ENCODE results near the gene METTL5.
"Not testable (repeated sequence)": the region's sequence is repeated elsewhere in the genome, so short reads cannot be mapped to it uniquely, and the experiment has no call there.

METTL5 gene

GRCh38 chr2:169862816-169863215 is 38.1 kb upstream of the METTL5 start:
- DNase-seq (ENCODE audit: extremely low read depth, low read depth): no peak
- H3K4me3 ChIP-seq (replicated peaks; ENCODE audit: low read depth, low read length): no peak overlapping the region
- TF ChIP-seq CTCF (IDR thresholded peaks at IDR 0.05; ENCODE audit: low read depth, low read length, missing control alignments): no peak

- H3K4me3 ChIP-seq (replicated peaks; ENCODE audit: low read depth, low read length): no peak overlapping the region
- TF ChIP-seq CTCF (IDR thresholded peaks at IDR 0.05; ENCODE audit: low read depth, low read length, missing control alignments): no peak
Observed at GRCh38 chr2:169860149-169860548, 35.4 kb upstream of the METTL5 start.

GRCh38 chr2:169859423-169859822 is 34.7 kb upstream of the METTL5 start:
- TF ChIP-seq CTCF (IDR thresholded peaks at IDR 0.05; ENCODE audit: low read depth, low read length, missing control alignments): no peak
- no peak overlapping the region for H3K4me3 ChIP-seq (replicated peaks; ENCODE audit: low read depth, low read length)

More at GRCh38 chr2:169860149-169860548, 35.4 kb upstream of the METTL5 start:
- DNase-seq (ENCODE audit: extremely low read depth, low read depth): no peak

GRCh38 chr2:169855281-169856258 is 30.9 kb upstream of the METTL5 start:
- DNase-seq (ENCODE audit: extremely low read depth, low read depth); H3K4me3 ChIP-seq (replicated peaks; ENCODE audit: low read depth, low read length): not testable (repeated sequence)

More at GRCh38 chr2:169859423-169859822, 34.7 kb upstream of the METTL5 start:
- no peak for DNase-seq (ENCODE audit: extremely low read depth, low read depth)

GRCh38 chr2:169853041-169853668 is 28.4 kb upstream of the METTL5 start:
- no peak overlapping the region for H3K4me3 ChIP-seq (replicated peaks; ENCODE audit: low read depth, low read length)
- TF ChIP-seq CTCF (IDR thresholded peaks at IDR 0.05; ENCODE audit: low read depth, low read length, missing control alignments): no peak
- DNase-seq (ENCODE audit: extremely low read depth, low read depth): no peak

GRCh38 chr2:169849710-169850109 is 25.0 kb upstream of the METTL5 start:
- no peak for DNase-seq (ENCODE audit: extremely low read depth, low read depth)
- H3K4me3 ChIP-seq (replicated peaks; ENCODE audit: low read depth, low read length): no peak overlapping the region
- no peak for TF ChIP-seq CTCF (IDR thresholded peaks at IDR 0.05; ENCODE audit: low read depth, low read length, missing control alignments)

GRCh38 chr2:169848959-169849693 is 24.4 kb upstream of the METTL5 start:
- DNase-seq (ENCODE audit: extremely low read depth, low read depth); H3K4me3 ChIP-seq (replicated peaks; ENCODE audit: low read depth, low read length): not testable (repeated sequence)
